Peyer's patch (tissue), 4 donors: Measurements from ENCODE around the gene OBSL1. TPM values are rescaled to one million over a fixed set of nuclear protein-coding genes. Genes with fewer than 3 reads are reported as not detected.
A peak's percentile ranks its signal among the peaks of the same experiment; 100 is the strongest.

Experiments used
- DNase-seq, 3 donors: peaks; one replicate each; pipeline ENCODE4 v3.0.0-alpha.2; 2017 to 2019
- H3K27ac ChIP-seq, 4 donors: fragments of 200-600 bp; sonication (generic); one replicate each; pipeline ENCODE4 v1.5.1; 2016 to 2019
- H3K27me3 ChIP-seq, 2 donors: fragments of 200-600 bp; sonication (generic); one replicate each; pipeline ENCODE4 v1.5.1; 2019
- H3K36me3 ChIP-seq, 3 donors: fragments of 200-600 bp; sonication (generic); one replicate each; pipeline ENCODE4 v1.5.1; 2016 to 2019
- H3K4me1 ChIP-seq, 4 donors: fragments of 200-600 bp; sonication (generic); one replicate each; pipeline ENCODE4 v1.5.1; 2016 to 2019
- H3K4me3 ChIP-seq, 4 donors: fragments of 200-600 bp; sonication (generic); 1 replicate in 3 of 4; 2 replicates in 1 of 4; pipeline ENCODE4 v1.5.1; 2016 to 2019; ENCODE audit warnings: mild to moderate bottlenecking in 1 of 4
- H3K9me3 ChIP-seq, 4 donors: fragments of 200-600 bp; sonication (generic); one replicate each; pipeline ENCODE4 v1.5.1; 2016 to 2019; ENCODE audit warnings: mild to moderate bottlenecking in 1 of 4
- POLR2A ChIP-seq, 2 donors: fragments of 450-650 bp; IDR thresholded peaks; one replicate each; pipeline ENCODE4 v1.5.1; 2017; ENCODE audit warnings: antibody characterized with exemption in 2 of 2, mild to moderate bottlenecking in 2 of 2, moderate library complexity in 2 of 2
- total RNA-seq, 4 donors: library from RNA; depleted of rRNA; stranded (reverse); fragments of >200 nt; gene quantifications; one replicate each; pipeline ENCODE4 v1.1.0, GENCODE V29; 2016
- TF ChIP-seq, protein P1 (sequence below), 6 experiments: fragments of 450-650 bp in 4 of 6; fragments of 200-600 bp in 2 of 6; sonication (generic) in 1 of 6; IDR thresholded peaks; one replicate each; pipeline ENCODE4 v1.5.1; 2017 to 2019; ENCODE audit warnings: antibody characterized with exemption in 6 of 6, mild to moderate bottlenecking in 3 of 6, moderate library complexity in 1 of 6

Gene OBSL1
- total RNA-seq, 4 donors from 2014 or later, result 7.5 to 43.7 (median 21.2) TPM

DNA sequence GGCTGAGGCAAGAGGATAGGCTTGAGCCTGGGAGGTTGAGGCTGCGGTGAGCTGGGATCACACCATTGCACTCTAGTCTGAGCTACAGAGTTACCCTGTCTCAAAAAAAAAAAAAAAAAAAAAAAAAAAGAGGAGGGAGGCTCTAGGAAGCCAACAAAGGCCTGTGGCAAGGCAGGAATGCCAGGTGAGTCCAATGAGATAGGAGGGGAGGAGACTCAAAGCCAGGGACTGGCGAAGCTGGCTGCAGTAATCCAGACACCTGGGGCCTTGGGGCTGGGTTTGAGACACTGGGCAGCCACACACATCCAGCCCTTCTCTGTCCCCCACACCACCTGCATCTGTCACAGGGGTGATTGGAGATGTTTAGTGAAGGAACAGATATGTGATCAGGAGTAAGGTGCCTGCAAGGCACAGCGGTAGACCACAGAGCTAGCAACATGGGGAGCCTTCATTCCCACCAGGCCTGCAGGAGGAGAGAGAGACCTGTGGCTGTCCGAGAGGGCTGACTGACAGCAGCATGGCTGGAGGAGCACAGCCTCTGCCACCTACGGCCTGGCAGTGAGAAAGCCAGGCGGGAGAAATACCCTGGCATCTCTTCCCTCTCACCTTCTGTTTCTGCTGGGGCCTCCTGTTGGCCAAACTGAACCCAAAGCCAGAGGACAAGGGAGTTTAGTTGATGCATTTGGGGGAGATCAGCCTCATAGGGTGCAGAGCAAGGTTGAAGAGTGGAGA is 37.2 kb downstream of the OBSL1 start:
- TF ChIP-seq, protein P1, sequence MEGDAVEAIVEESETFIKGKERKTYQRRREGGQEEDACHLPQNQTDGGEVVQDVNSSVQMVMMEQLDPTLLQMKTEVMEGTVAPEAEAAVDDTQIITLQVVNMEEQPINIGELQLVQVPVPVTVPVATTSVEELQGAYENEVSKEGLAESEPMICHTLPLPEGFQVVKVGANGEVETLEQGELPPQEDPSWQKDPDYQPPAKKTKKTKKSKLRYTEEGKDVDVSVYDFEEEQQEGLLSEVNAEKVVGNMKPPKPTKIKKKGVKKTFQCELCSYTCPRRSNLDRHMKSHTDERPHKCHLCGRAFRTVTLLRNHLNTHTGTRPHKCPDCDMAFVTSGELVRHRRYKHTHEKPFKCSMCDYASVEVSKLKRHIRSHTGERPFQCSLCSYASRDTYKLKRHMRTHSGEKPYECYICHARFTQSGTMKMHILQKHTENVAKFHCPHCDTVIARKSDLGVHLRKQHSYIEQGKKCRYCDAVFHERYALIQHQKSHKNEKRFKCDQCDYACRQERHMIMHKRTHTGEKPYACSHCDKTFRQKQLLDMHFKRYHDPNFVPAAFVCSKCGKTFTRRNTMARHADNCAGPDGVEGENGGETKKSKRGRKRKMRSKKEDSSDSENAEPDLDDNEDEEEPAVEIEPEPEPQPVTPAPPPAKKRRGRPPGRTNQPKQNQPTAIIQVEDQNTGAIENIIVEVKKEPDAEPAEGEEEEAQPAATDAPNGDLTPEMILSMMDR (IDR thresholded peaks at IDR 0.05), result no peak
- no peak for TF ChIP-seq POLR2A (IDR thresholded peaks at IDR 0.05)
- H3K4me3 ChIP-seq, result no peak overlapping the region
- DNase-seq, result no peak
- no peaks in the 10 kb centered on the region for H3K27me3 ChIP-seq
- H3K36me3 ChIP-seq, result peaks cover 0 to 3% (median 0%) of the 10 kb centered on the region in 3 donors
- H3K27ac ChIP-seq, result no peak overlapping the region
- H3K9me3 ChIP-seq, result no peaks in the 10 kb centered on the region
- no peaks in the 10 kb centered on the region for H3K4me1 ChIP-seq

DNA sequence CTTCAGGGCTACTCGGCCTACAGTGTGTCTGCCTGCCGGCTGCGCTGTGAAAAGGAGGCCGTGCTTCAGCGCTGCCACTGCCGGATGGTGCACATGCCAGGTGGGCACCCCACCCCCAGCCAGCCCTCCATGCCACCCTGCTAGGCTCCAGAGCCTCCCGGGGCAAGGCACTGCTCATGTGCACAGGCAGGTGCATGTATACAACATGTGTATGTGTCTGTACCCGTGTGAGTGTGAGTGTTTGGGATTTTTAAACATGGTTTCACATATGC is 39.0 kb downstream of the OBSL1 start:
- H3K4me1 ChIP-seq, result no peaks in the 10 kb centered on the region
- TF ChIP-seq, protein P1 (IDR thresholded peaks at IDR 0.05), result no peak
- no peak for TF ChIP-seq POLR2A (IDR thresholded peaks at IDR 0.05)
- H3K27me3 ChIP-seq, result no peaks in the 10 kb centered on the region
- no peak overlapping the region for H3K27ac ChIP-seq
- no peak overlapping the region for H3K4me3 ChIP-seq
- DNase-seq, result no peak
- H3K9me3 ChIP-seq, result no peaks in the 10 kb centered on the region
- no peaks in the 10 kb centered on the region for H3K36me3 ChIP-seq

DNA sequence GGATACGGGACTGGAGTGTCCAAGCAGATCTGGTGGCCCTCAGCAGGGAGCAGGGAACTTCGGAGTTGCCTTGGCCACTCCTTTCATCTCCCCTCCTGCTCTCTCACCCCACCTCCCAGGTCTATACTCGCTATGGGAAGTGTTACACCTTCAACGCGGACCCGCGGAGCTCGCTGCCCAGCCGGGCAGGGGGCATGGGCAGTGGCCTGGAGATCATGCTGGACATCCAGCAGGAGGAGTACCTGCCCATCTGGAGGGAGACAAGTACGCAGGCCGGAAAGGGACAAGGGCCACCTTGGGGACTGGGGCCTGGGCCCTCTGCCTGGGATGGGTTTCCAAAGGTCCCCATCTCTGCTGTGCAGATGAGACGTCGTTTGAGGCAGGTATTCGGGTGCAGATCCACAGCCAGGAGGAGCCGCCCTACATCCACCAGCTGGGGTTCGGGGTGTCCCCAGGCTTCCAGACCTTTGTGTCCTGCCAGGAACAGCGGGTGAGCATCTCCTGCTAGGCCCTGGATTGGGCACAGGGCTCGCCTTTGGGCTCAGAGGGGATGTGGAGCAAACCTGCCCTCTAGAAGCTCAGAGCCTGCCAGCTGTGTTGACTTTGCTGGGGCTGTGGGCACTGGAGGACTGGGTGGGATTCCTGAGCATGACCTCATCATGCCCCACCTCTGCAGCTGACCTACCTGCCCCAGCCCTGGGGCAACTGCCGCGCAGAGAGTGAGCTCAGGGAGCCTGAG is 39.5 kb downstream of the OBSL1 start:
- Histone ChIP-seq H3K4me1 (no peaks in the 10 kb centered on the region), H3K9me3 (no peaks in the 10 kb centered on the region), H3K36me3 (no peaks in the 10 kb centered on the region), H3K27me3 (no peaks in the 10 kb centered on the region), H3K4me3 (no peak overlapping the region), H3K27ac (no peak overlapping the region)
- TF ChIP-seq, protein P1 (IDR thresholded peaks at IDR 0.05), result no peak
- no peak for TF ChIP-seq POLR2A (IDR thresholded peaks at IDR 0.05)
- DNase-seq, result no peak

DNA sequence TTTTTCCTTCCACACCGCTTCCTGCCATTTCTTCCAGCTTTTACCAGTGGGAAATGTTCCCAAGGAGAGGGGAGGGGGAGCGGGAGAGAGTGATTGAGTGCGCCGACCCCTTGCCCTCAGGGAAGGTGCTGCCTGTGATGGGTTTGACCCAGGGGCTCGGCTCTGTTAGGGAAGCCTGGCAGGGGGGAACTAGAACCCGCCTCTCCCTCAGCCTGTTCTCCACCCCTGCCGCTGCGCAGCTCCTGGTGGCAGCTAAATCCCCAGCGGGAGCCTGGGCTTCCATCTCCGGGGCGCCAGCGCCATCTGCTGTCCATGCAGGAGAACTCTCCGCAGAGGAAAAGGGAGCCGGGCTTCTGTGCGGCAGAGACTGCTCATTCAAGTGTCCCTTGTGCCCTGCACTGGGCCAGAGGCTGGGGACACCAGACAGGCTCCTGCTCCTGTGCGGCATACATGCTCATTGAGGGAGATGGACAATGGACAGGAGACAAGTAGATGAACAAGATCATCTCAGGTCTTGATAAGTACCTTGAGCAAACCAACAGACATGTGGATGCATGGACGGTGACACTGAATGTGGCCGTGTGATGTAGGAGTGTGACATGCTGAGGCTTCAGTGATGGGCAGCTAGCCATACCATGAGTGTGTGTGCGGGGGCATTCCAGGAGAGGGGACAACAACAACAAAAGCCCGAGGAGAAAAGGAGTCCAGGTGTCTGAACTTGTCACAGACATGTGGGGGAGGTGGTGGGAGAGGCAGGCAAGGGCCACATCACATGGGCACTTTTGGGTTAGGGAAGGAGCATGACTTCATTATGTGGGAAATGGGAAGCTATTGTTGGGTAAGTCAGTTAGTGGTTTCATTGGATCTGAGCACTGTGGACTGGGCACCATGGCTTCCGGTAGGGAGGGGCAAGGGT is 41.0 kb downstream of the OBSL1 start:
- Histone ChIP-seq H3K27me3 (no peaks in the 10 kb centered on the region), H3K27ac (no peak overlapping the region)

DNA sequence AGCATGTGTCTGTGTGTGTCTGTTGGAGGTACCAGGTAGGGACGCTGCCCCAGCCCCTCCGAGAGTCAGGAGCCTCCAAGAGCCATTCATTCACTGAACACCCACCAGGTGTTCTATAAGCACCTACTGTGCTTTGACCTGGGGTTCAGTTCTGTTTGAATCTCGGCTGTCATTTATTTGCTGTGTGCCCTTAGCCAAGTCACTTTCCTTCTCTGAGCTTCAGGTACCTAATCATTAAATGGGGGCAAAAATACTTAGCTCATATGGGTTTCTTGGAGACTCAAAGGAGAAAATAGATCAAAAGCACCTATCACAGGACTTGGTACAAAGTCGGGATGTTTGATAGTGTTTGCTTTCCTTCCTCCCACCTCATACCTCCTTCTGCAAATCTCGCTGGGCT is 43.9 kb downstream of the OBSL1 start:
- DNase-seq, result no peak
- Histone ChIP-seq H3K4me3 (no peak overlapping the region), H3K36me3 (no peaks in the 10 kb centered on the region), H3K27me3 (peaks cover 0 to 17% of the 10 kb centered on the region in 2 donors), H3K27ac (no peak overlapping the region), H3K9me3 (no peaks in the 10 kb centered on the region), H3K4me1 (peaks cover 0 to 10% (median 7%) of the 10 kb centered on the region in 4 donors)
- TF ChIP-seq POLR2A (IDR thresholded peaks at IDR 0.05), result no peak
- TF ChIP-seq, protein P1 (IDR thresholded peaks at IDR 0.05), result no peak

More for the DNA sequence above, 41.0 kb downstream of the OBSL1 start:
- Histone ChIP-seq H3K9me3 (no peaks in the 10 kb centered on the region), H3K4me3 (no peak overlapping the region), H3K36me3 (no peaks in the 10 kb centered on the region), H3K4me1 (no peaks in the 10 kb centered on the region)
- peak; percentile 67 to 91 (median 88) for DNase-seq
- TF ChIP-seq, protein P1 (IDR thresholded peaks at IDR 0.05), result peak; percentile 85 to 99 (median 97)
- no peak for TF ChIP-seq POLR2A (IDR thresholded peaks at IDR 0.05)
